GM23338 (cell line): Measurements from ENCODE around the gene PGBD5.

ENCODE experiments used
- ETS1 ChIP-seq: IDR thresholded peaks from 2 replicates; pipeline ENCODE4 v1.6.1; 2016; ENCODE audit warnings: antibody characterized with exemption
- EZH2 ChIP-seq: fragments of 200-600 bp; sonication (generic); IDR thresholded peaks from one replicate; pipeline ENCODE4 v1.8.0; 2017; ENCODE audit warnings: antibody characterized with exemption, mild to moderate bottlenecking, low read depth; ENCODE audit not compliant: unreplicated experiment
- EZH2phosphoT487 ChIP-seq: fragments of 200-600 bp; sonication (generic); IDR thresholded peaks from one replicate; pipeline ENCODE4 v1.8.1; 2018; ENCODE audit warnings: antibody characterized with exemption; ENCODE audit not compliant: unreplicated experiment
- POLR2AphosphoS5 ChIP-seq: IDR thresholded peaks from 2 replicates; pipeline ENCODE4 v1.6.1; 2016; ENCODE audit warnings: antibody characterized with exemption, low read depth
- ZNF462 ChIP-seq: fragments of 250-450 bp; sonication (Bioruptor Pico); IDR thresholded peaks from 2 replicates; pipeline ENCODE4 v1.5.0; 2020; ENCODE audit warnings: mild to moderate bottlenecking, moderate library complexity
- TF ChIP-seq, protein P1 (sequence below), 2 experiments: fragments of 200-600 bp in 1 of 2; sonication (generic) in 1 of 2; conservative IDR thresholded peaks; 2 replicates each; pipeline versions ENCODE4 v1.5.1 to v1.6.1; 2016 to 2017; ENCODE audit warnings: antibody characterized with exemption in 2 of 2, low read depth in 2 of 2, mild to moderate bottlenecking in 2 of 2, moderate library complexity in 1 of 2

DNA sequence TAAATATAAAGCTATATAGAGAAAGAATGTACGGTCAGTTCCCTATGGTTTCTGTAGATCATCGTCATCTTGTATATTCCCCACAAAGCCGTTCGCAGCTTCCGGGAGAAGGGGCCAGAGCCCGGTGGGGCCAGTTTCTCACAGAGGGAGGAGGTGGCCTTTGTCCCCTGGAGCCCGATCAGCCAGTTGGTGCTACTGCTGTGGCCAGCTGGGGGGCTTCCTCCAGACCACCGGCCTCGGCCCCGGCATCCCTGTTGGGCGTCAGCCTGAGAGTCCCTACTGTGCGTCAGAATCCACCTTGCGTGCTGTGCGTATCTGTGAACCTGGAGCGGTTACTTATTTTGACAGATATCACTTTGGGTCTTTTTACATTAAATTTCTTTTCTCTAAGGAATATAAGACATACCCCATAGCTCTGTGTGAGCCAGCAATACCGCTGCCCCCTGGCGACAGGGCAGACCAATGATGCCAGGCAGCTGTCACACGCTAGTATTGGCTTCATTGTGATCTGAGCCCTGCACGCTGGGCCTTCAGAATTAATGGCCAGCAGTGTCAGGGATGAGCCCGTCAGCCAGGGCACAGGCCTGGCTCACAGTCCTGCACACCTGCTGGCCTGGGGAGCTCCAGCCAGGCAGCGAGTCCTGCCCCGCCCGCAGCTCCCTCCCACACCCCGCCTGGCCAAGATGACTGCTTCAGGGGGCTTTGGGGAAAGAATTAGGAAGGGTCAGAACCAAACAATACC is 145.9 kb downstream of the PGBD5 start:
- TF ChIP-seq EZH2: no peak
- TF ChIP-seq, protein P1, sequence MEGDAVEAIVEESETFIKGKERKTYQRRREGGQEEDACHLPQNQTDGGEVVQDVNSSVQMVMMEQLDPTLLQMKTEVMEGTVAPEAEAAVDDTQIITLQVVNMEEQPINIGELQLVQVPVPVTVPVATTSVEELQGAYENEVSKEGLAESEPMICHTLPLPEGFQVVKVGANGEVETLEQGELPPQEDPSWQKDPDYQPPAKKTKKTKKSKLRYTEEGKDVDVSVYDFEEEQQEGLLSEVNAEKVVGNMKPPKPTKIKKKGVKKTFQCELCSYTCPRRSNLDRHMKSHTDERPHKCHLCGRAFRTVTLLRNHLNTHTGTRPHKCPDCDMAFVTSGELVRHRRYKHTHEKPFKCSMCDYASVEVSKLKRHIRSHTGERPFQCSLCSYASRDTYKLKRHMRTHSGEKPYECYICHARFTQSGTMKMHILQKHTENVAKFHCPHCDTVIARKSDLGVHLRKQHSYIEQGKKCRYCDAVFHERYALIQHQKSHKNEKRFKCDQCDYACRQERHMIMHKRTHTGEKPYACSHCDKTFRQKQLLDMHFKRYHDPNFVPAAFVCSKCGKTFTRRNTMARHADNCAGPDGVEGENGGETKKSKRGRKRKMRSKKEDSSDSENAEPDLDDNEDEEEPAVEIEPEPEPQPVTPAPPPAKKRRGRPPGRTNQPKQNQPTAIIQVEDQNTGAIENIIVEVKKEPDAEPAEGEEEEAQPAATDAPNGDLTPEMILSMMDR (conservative IDR thresholded peaks at IDR 0.05; ENCODE audit: low read depth in 2 of 2): peak in 1 of 2 experiments; percentile 43; a peak in 3 of 4 replicates
- TF ChIP-seq EZH2phosphoT487: no peak
- no peak for TF ChIP-seq POLR2AphosphoS5
- no peak for TF ChIP-seq ETS1
- TF ChIP-seq ZNF462 (CRISPR knock-in tag): no peak
